DMS 273 (cell line): ENCODE results near the gene PEX11A.
A peak's percentile ranks its signal among the peaks of the same experiment; 100 is the strongest.

Source experiments
- DNase-seq: peaks from one replicate; lab custom pipeline; 2025; ENCODE audit not compliant: unreplicated experiment; lab: John Stamatoyannopoulos, UW

PEX11A gene

GRCh38 chr15:89656116-89656815 lies 34.3 kb downstream of the PEX11A start:
- DNase-seq, result no peak

- DNase-seq, result peak; percentile 73
Observed at GRCh38 chr15:89654847-89655805, 35.4 kb downstream of the PEX11A start, which contains the start of gene KIF7. TSS of gene KIF7 (minus strand) at chr15:89655467. CDS start at chr15:89652930, 2,537 bp downstream.

GRCh38 chr15:89654301-89654761 lies 36.2 kb downstream of the PEX11A start:
- no peak for DNase-seq

- no peak for DNase-seq
Observed at GRCh38 chr15:89653578-89653977, 37.0 kb downstream of the PEX11A start.

GRCh38 chr15:89652666-89653065 lies 37.9 kb downstream of the PEX11A start:
- no peak for DNase-seq

- no peak for DNase-seq
Observed at GRCh38 chr15:89652131-89652530, 38.4 kb downstream of the PEX11A start.

GRCh38 chr15:89649716-89650115 lies 40.8 kb downstream of the PEX11A start:
- DNase-seq, result no peak

GRCh38 chr15:89649013-89649625 lies 41.4 kb downstream of the PEX11A start:
- DNase-seq, result no peak

GRCh38 chr15:89648106-89649012 lies 42.2 kb downstream of the PEX11A start:
- DNase-seq, result no peak

GRCh38 chr15:89647191-89647851 lies 43.2 kb downstream of the PEX11A start:
- peak; percentile 71 for DNase-seq

GRCh38 chr15:89646416-89647141 lies 44.0 kb downstream of the PEX11A start:
- DNase-seq, result no peak

GRCh38 chr15:89645680-89646079 lies 44.9 kb downstream of the PEX11A start:
- DNase-seq, result no peak

- DNase-seq, result no peak
Observed at GRCh38 chr15:89642106-89642505, 48.4 kb downstream of the PEX11A start.

GRCh38 chr15:89641053-89641452 lies 49.5 kb downstream of the PEX11A start:
- DNase-seq, result no peak

- no peak for DNase-seq
Observed at GRCh38 chr15:89640245-89640644, 50.3 kb downstream of the PEX11A start.

- DNase-seq, result no peak
Observed at GRCh38 chr15:89633585-89633984, 57.0 kb downstream of the PEX11A start.

GRCh38 chr15:89632563-89633430 lies 57.8 kb downstream of the PEX11A start:
- DNase-seq, result no peak

GRCh38 chr15:89631902-89632264 lies 58.7 kb downstream of the PEX11A start:
- DNase-seq, result no peak
